SH-SY5Y (cell line): Measurements from ENCODE around the gene PNKP.

ENCODE experiments used
- GATA2 ChIP-seq: IDR thresholded peaks from 2 replicates; pipeline ENCODE4 v1.6.1; 2011; ENCODE audit warnings: mild to moderate bottlenecking, low read depth, low read length
- GATA3 ChIP-seq: IDR thresholded peaks from 2 replicates; pipeline ENCODE4 v1.6.1; 2011; ENCODE audit warnings: low read depth, mild to moderate bottlenecking, low read length, moderate library complexity

PNKP gene

DNA sequence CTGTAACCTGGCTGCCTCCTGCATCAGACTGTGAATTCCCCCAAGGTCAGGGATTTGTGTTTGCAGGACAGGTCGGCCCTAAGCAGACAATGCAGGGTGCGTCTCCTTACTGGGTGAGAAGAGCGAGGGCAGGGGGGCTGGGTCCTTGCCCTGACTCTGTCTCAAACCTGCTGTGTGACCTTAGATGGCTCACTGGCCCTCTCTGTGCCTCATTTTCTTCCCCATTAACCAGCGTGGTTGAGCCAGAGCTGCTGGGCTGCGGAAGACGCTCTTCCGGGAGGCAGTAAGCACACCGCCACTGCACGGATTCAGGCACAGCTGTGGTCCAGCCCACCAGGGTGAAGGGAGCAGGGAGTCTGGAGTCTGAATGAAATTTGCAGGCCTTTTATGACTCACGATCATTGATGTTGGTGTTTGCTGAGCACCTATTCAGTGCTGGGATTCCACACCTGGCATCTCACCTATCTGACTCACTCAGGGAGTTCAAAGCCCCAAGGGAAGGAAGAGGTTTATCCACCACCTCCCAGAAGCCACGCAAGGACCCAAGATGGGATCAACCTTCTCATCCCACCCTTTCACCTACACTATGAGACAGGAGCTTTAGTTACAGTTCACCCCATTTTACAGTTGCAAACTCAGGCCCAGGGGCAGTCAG is 7.3 kb upstream of the PNKP start:
- TF ChIP-seq GATA2 (no peak), GATA3 (no peak)

GRCh38 chr19:49873834-49874233 is 6.5 kb upstream of the PNKP start:
- TF ChIP-seq GATA3 (no peak), GATA2 (no peak)

DNA sequence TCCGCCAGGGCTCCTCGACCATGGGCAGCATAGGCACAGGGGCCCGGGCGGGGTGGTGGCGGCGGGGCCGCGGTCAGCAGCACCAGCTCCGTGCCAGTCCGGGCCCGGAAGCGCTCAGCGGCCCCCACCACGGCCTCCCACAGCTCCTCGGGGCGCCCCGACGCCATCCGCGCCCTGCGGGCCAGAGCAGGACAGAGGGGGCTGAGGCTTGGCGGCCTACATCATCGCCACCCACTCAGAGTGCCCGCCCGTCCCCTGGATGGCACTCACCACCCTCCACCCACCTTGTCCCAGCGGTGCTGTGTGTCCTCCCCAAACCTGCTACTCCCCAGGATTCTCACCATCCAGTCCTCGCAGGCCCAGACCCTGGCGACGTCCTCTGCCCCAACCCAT is 5.7 kb upstream of the PNKP start:
- no peak for TF ChIP-seq GATA3
- no peak for TF ChIP-seq GATA2

- TF ChIP-seq GATA3, result no peak
- TF ChIP-seq GATA2, result no peak
Measured at GRCh38 chr19:49872245-49873128, 5.1 kb upstream of the PNKP start.

DNA sequence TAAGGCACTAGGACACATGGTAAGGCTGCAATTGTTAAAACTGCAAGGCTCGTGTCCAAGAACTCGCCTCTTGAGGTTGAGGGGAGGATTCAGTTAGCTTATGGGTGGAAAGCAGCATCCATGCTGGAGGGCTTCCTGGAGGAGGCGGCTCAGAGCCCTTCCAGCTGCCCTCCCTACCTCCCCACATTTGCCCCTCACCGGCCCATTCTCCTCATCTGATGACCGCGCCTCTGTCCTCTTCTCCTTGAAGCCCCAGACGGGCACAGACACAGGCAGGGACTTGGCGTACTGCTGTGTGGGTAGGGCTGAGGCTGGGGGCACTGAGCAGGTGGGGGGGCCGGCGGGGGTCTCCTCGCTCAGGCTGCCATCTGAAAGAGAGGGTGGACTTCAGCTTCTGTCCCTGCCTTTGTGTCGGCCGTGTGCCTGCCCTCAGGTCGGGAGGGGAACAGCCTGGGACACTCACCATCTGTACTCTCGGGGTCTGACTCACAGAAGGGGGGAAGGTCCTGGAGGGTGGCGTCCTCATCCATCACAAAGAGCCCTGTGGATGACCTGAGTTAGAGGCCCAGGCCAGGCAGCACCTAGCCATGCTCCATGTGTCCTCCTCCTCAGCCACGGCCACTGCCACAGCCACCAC is 4.1 kb upstream of the PNKP start:
- TF ChIP-seq GATA2, result no peak
- TF ChIP-seq GATA3, result no peak

GRCh38 chr19:49870309-49870901 is 3.0 kb upstream of the PNKP start:
- no peak for TF ChIP-seq GATA2
- no peak for TF ChIP-seq GATA3

- TF ChIP-seq GATA3 (no peak), GATA2 (peak; percentile 21; the same call in 1 of the 2 replicates)
Measured at GRCh38 chr19:49869484-49870308, 2.3 kb upstream of the PNKP start.

DNA sequence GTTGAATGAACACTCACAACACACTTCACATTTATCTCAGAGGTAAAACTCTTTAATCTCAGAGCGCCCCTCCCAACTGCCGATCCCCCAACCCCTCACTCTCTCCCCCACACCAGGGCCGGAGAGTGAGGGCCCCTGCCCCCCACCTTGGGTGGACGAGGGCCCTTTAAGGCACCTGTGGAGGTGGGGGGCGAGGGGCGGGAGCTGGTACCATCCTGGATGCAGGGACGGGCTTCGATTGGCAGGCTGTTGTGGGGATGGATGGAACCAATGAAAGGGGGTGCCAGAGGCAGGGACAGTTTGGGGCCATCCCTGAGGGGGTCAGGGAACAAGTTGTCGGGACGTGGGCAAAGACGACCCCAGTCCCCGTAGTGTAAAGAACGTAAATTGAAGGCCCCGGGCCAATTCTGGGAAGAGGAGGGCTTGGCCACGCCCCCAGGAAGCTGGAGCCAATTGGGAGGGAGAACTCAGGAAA is 1.7 kb upstream of the PNKP start:
- TF ChIP-seq GATA3, result no peak

- TF ChIP-seq GATA3 (no peak), GATA2 (no peak)
Measured at GRCh38 chr19:49864890-49865289, 2.5 kb downstream of the PNKP start.

GRCh38 chr19:49863935-49864320 is 3.4 kb downstream of the PNKP start:
- TF ChIP-seq GATA2 (no peak), GATA3 (no peak)

- TF ChIP-seq GATA3 (no peak), GATA2 (no peak)
Measured at GRCh38 chr19:49863254-49863934, 4.0 kb downstream of the PNKP start.

GRCh38 chr19:49862391-49863253 is 4.8 kb downstream of the PNKP start:
- TF ChIP-seq GATA2, result no peak
- no peak for TF ChIP-seq GATA3

- TF ChIP-seq GATA3 (no peak), GATA2 (no peak)
Measured at GRCh38 chr19:49861541-49862378, 5.6 kb downstream of the PNKP start.
